GM19397 (cell line): ENCODE results near the gene GDI2.

Experiments used
- ATAC-seq: cut with Tn5 transposase; IDR thresholded peaks from one replicate; pipeline ENCODE4 v1.9.1; 2021; ENCODE audit warnings: mild to moderate bottlenecking, moderate library complexity; ENCODE audit not compliant: unreplicated experiment

Gene GDI2

GRCh38 chr10:5746197-5746596 lies 67.0 kb downstream of the GDI2 start:
- ATAC-seq: no peak

- ATAC-seq: no peak
Observed at GRCh38 chr10:5744849-5745248, 68.4 kb downstream of the GDI2 start.

- no peak for ATAC-seq
Observed at GRCh38 chr10:5743736-5744135, 69.5 kb downstream of the GDI2 start.

GRCh38 chr10:5742116-5742515 lies 71.1 kb downstream of the GDI2 start:
- ATAC-seq: no peak

GRCh38 chr10:5741276-5741675 lies 72.0 kb downstream of the GDI2 start:
- ATAC-seq: no peak

- ATAC-seq: no peak
Observed at GRCh38 chr10:5738427-5738826, 74.8 kb downstream of the GDI2 start.

- no peak for ATAC-seq
Observed at GRCh38 chr10:5737352-5737751, 75.9 kb downstream of the GDI2 start.

- ATAC-seq: no peak
Observed at GRCh38 chr10:5736591-5736990, 76.6 kb downstream of the GDI2 start.

- ATAC-seq: no peak
Observed at GRCh38 chr10:5735119-5735518, 78.1 kb downstream of the GDI2 start.

- ATAC-seq: no peak
Observed at GRCh38 chr10:5732141-5732540, 81.1 kb downstream of the GDI2 start.

GRCh38 chr10:5731559-5731958 lies 81.7 kb downstream of the GDI2 start:
- no peak for ATAC-seq

GRCh38 chr10:5730766-5731165 lies 82.5 kb downstream of the GDI2 start:
- ATAC-seq: no peak

- no peak for ATAC-seq
Observed at GRCh38 chr10:5723692-5724091, 89.5 kb downstream of the GDI2 start.

GRCh38 chr10:5720182-5720581 lies 93.1 kb downstream of the GDI2 start:
- no peak for ATAC-seq

GRCh38 chr10:5719546-5719945 lies 93.7 kb downstream of the GDI2 start:
- no peak for ATAC-seq
